Keratinocyte (primary cell): ENCODE measurements around the gene TMTC4.

Source experiments
- EZH2 ChIP-seq: IDR thresholded peaks from one replicate; pipeline ENCODE4 v1.6.1; 2012; ENCODE audit warnings: inconsistent platforms, mild to moderate bottlenecking, low read length, moderate library complexity
- TF ChIP-seq, protein P1 (sequence below), 3 experiments: IDR thresholded peaks in 1 of 3; conservative IDR thresholded peaks in 1 of 3; optimal IDR thresholded peaks in 1 of 3; 2 replicates in 2 of 3; 3 replicates in 1 of 3; pipeline versions ENCODE3 to v1.5.1; 2011; ENCODE audit warnings: low read length in 3 of 3, mild to moderate bottlenecking in 3 of 3, moderate library complexity in 2 of 3, control low read depth in 1 of 3, inconsistent platforms in 1 of 3; ENCODE audit not compliant: insufficient read depth in 2 of 3; ENCODE audit errors: extremely low read depth in 1 of 3

DNA sequence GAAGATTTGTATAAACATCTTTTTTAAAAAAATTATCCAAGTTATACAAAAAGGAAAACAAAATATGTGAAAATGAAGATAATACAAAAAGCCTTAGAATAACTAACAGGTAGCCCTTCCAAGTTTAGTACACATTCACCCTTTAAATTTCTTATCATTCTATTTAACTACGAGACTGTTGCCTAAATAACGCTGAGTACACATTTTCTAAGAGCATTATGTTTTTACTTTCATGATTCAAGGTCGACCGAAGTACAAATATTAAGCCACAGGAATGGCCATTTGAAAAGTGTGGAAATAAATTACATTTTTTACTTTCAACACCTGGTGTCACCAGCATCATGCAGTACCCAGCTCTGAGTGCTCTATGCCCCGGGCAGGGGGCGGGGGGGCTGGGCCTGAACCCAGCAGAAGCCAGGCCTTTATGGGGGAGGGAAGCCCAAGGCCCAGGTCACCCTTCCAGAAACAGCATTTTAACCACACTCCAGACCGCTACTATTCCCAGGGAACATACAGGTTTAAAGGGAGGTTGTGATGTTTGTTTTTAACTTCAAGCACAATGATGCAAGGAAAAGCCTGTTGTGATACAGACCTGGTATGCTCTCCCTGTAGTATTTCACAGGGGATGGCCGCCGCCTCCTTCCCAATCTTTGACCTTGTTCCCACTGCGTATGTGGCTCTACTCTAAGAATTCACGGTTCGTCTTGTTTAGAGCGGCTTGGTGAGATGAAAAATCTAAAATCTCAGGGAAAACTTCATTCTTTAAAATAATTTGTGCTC lies 110.0 kb downstream of the TMTC4 start:
- TF ChIP-seq, protein P1, sequence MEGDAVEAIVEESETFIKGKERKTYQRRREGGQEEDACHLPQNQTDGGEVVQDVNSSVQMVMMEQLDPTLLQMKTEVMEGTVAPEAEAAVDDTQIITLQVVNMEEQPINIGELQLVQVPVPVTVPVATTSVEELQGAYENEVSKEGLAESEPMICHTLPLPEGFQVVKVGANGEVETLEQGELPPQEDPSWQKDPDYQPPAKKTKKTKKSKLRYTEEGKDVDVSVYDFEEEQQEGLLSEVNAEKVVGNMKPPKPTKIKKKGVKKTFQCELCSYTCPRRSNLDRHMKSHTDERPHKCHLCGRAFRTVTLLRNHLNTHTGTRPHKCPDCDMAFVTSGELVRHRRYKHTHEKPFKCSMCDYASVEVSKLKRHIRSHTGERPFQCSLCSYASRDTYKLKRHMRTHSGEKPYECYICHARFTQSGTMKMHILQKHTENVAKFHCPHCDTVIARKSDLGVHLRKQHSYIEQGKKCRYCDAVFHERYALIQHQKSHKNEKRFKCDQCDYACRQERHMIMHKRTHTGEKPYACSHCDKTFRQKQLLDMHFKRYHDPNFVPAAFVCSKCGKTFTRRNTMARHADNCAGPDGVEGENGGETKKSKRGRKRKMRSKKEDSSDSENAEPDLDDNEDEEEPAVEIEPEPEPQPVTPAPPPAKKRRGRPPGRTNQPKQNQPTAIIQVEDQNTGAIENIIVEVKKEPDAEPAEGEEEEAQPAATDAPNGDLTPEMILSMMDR (optimal IDR thresholded peaks at IDR 0.05 in 1 of 3, IDR thresholded peaks at IDR 0.05 in 1 of 3, conservative IDR thresholded peaks at IDR 0.05 in 1 of 3; ENCODE audit: extremely low read depth in 1 of 3, insufficient read depth in 2 of 3, low read length in 3 of 3): no peak
- TF ChIP-seq EZH2: no peak
